Peyer's patch (tissue), 4 donors: Measurements from ENCODE around the gene UBAC1. TPM values are rescaled to one million over a fixed set of nuclear protein-coding genes. Genes with fewer than 3 reads are reported as not detected.
"Not testable (repeated sequence)": the region's sequence is repeated elsewhere in the genome, so short reads cannot be mapped to it uniquely, and the experiment has no call there.

Experiments
- DNase-seq, 3 donors: peaks; one replicate each; pipeline ENCODE4 v3.0.0-alpha.2; 2017 to 2019
- H3K27ac ChIP-seq, 4 donors: fragments of 200-600 bp; sonication (generic); one replicate each; pipeline ENCODE4 v1.5.1; 2016 to 2019
- H3K27me3 ChIP-seq, 2 donors: fragments of 200-600 bp; sonication (generic); one replicate each; pipeline ENCODE4 v1.5.1; 2019
- H3K36me3 ChIP-seq, 3 donors: fragments of 200-600 bp; sonication (generic); one replicate each; pipeline ENCODE4 v1.5.1; 2016 to 2019
- H3K4me1 ChIP-seq, 4 donors: fragments of 200-600 bp; sonication (generic); one replicate each; pipeline ENCODE4 v1.5.1; 2016 to 2019
- H3K4me3 ChIP-seq, 4 donors: fragments of 200-600 bp; sonication (generic); 1 replicate in 3 of 4; 2 replicates in 1 of 4; pipeline ENCODE4 v1.5.1; 2016 to 2019; ENCODE audit warnings: mild to moderate bottlenecking in 1 of 4
- H3K9me3 ChIP-seq, 4 donors: fragments of 200-600 bp; sonication (generic); one replicate each; pipeline ENCODE4 v1.5.1; 2016 to 2019; ENCODE audit warnings: mild to moderate bottlenecking in 1 of 4
- CTCF ChIP-seq, 6 experiments: fragments of 450-650 bp in 4 of 6; fragments of 200-600 bp in 2 of 6; sonication (generic) in 1 of 6; IDR thresholded peaks; one replicate each; pipeline ENCODE4 v1.5.1; 2017 to 2019; ENCODE audit warnings: antibody characterized with exemption in 6 of 6, mild to moderate bottlenecking in 3 of 6, moderate library complexity in 1 of 6
- POLR2A ChIP-seq, 2 donors: fragments of 450-650 bp; IDR thresholded peaks; one replicate each; pipeline ENCODE4 v1.5.1; 2017; ENCODE audit warnings: antibody characterized with exemption in 2 of 2, mild to moderate bottlenecking in 2 of 2, moderate library complexity in 2 of 2
- total RNA-seq, 4 donors: library from RNA; depleted of rRNA; stranded (reverse); fragments of >200 nt; gene quantifications; one replicate each; pipeline ENCODE4 v1.1.0, GENCODE V29; 2016

Gene UBAC1
- total RNA-seq, 4 donors from 2014 or later: 23.1 to 64.3 (median 43.9) TPM

- Histone ChIP-seq H3K27me3 (no peaks in the 10 kb centered on the region), H3K36me3 (no peaks in the 10 kb centered on the region), H3K27ac (no peak overlapping the region), H3K4me1 (no peaks in the 10 kb centered on the region), H3K4me3 (no peak overlapping the region), H3K9me3 (no peaks in the 10 kb centered on the region)
- TF ChIP-seq POLR2A (IDR thresholded peaks at IDR 0.05) (no peak), CTCF (IDR thresholded peaks at IDR 0.05) (no peak)
- peak in 1 of 3 donors; percentile 32 for DNase-seq
These were observed 62.4 kb downstream of the UBAC1 start for GRCh38 chr9:135898634-135899407.

- H3K9me3 ChIP-seq: no peaks in the 10 kb centered on the region
- H3K36me3 ChIP-seq: no peaks in the 10 kb centered on the region
- no peak overlapping the region for H3K27ac ChIP-seq
- H3K27me3 ChIP-seq: no peaks in the 10 kb centered on the region
- no peak for DNase-seq
- H3K4me3 ChIP-seq: no peak overlapping the region
- H3K4me1 ChIP-seq: no peaks in the 10 kb centered on the region
- TF ChIP-seq POLR2A (IDR thresholded peaks at IDR 0.05) (no peak), CTCF (IDR thresholded peaks at IDR 0.05) (no peak)
These were observed 64.5 kb downstream of the UBAC1 start for GRCh38 chr9:135896626-135897025.

GRCh38 chr9:135896205-135896604, 65.0 kb downstream of the UBAC1 start:
- no peak overlapping the region for H3K4me3 ChIP-seq
- H3K36me3 ChIP-seq: no peaks in the 10 kb centered on the region
- H3K27ac ChIP-seq: no peak overlapping the region
- no peaks in the 10 kb centered on the region for H3K9me3 ChIP-seq
- peaks cover 0 to 2% (median 0%) of the 10 kb centered on the region in 4 donors for H3K4me1 ChIP-seq
- DNase-seq: no peak
- H3K27me3 ChIP-seq: no peaks in the 10 kb centered on the region
- TF ChIP-seq POLR2A (IDR thresholded peaks at IDR 0.05) (no peak), CTCF (IDR thresholded peaks at IDR 0.05) (no peak)

- Histone ChIP-seq H3K4me1 (peaks cover 0 to 11% (median 0%) of the 10 kb centered on the region in 4 donors), H3K36me3 (no peaks in the 10 kb centered on the region), H3K9me3 (no peaks in the 10 kb centered on the region), H3K27me3 (no peaks in the 10 kb centered on the region), H3K27ac (no peak overlapping the region), H3K4me3 (no peak overlapping the region)
- no peak for TF ChIP-seq POLR2A (IDR thresholded peaks at IDR 0.05)
- no peak for TF ChIP-seq CTCF (IDR thresholded peaks at IDR 0.05)
- no peak for DNase-seq
These were observed 65.8 kb downstream of the UBAC1 start for GRCh38 chr9:135895202-135895848.

- Histone ChIP-seq H3K4me3 (no peak overlapping the region), H3K27ac (no peak overlapping the region), H3K27me3 (no peaks in the 10 kb centered on the region), H3K4me1 (peaks cover 0 to 17% (median 0%) of the 10 kb centered on the region in 4 donors), H3K36me3 (no peaks in the 10 kb centered on the region), H3K9me3 (no peaks in the 10 kb centered on the region)
- TF ChIP-seq POLR2A (IDR thresholded peaks at IDR 0.05) (no peak), CTCF (IDR thresholded peaks at IDR 0.05) (no peak)
- DNase-seq: no peak
These were observed 68.1 kb downstream of the UBAC1 start for GRCh38 chr9:135893104-135893503.

- H3K4me1 ChIP-seq: peaks cover 0 to 21% (median 2%) of the 10 kb centered on the region in 4 donors
- H3K36me3 ChIP-seq, H3K27ac ChIP-seq, H3K4me3 ChIP-seq, H3K9me3 ChIP-seq, H3K27me3 ChIP-seq, DNase-seq: not testable (repeated sequence)
These were observed 68.8 kb downstream of the UBAC1 start for GRCh38 chr9:135892327-135892726.
